HepG2 (cell line): Measurements from ENCODE around the gene PRR35. TPM values are rescaled to one million over a fixed set of nuclear protein-coding genes. Genes with fewer than 3 reads are reported as not detected.

Experiments used
- AGO1 ChIP-seq: fragments of 200-400 bp; formaldehyde crosslinking; IDR thresholded peaks from 2 replicates; pipeline ENCODE4 v1.6.1; 2017; ENCODE audit warnings: mild to moderate bottlenecking, low read depth, low read length, moderate library complexity; ENCODE audit not compliant: poor library complexity, severe bottlenecking
- HNRNPH1 ChIP-seq: fragments of 200-400 bp; formaldehyde crosslinking; optimal IDR thresholded peaks from 2 replicates; pipeline ENCODE3; 2017; ENCODE audit warnings: mild to moderate bottlenecking, low read depth, low read length
- MED1 ChIP-seq: sonication (generic); formaldehyde crosslinking; IDR thresholded peaks from 2 replicates; pipeline ENCODE4 v1.4.0; 2020; ENCODE audit warnings: missing genetic modification reagents
- SOX13 ChIP-seq, 3 experiments: fragments of 450-650 bp in 1 of 3; sonication (generic) in 1 of 3; formaldehyde crosslinking in 1 of 3; IDR thresholded peaks in 2 of 3; conservative IDR thresholded peaks in 1 of 3; 2 replicates each; pipeline versions ENCODE4 v1.5.0 to v1.6.1; 2016 to 2020; ENCODE audit warnings: antibody characterized with exemption in 1 of 3, mild to moderate bottlenecking in 1 of 3, missing compliant biosample characterization in 1 of 3, missing genetic modification reagents in 1 of 3, moderate library complexity in 1 of 3
- STAT5B ChIP-seq: sonication (generic); formaldehyde crosslinking; IDR thresholded peaks from 2 replicates; pipeline ENCODE4 v1.4.0; 2020; ENCODE audit warnings: missing genetic modification reagents
- TEAD3 ChIP-seq: optimal IDR thresholded peaks from 2 replicates; pipeline ENCODE3; 2016; ENCODE audit warnings: borderline replicate concordance
- ZNF207 ChIP-seq: fragments of 450-650 bp; IDR thresholded peaks from 2 replicates; pipeline ENCODE4 v1.6.1; 2016; ENCODE audit warnings: antibody characterized with exemption, borderline replicate concordance
- ZNF431 ChIP-seq: sonication (generic); formaldehyde crosslinking; IDR thresholded peaks from 2 replicates; pipeline ENCODE4 v1.9.0; 2022; ENCODE audit warnings: missing genetic modification reagents, low read depth, mild to moderate bottlenecking, borderline replicate concordance
- ZNF598 ChIP-seq: sonication (generic); formaldehyde crosslinking; IDR thresholded peaks from 2 replicates; pipeline ENCODE4 v1.5.1; 2020; ENCODE audit warnings: mild to moderate bottlenecking, missing genetic modification reagents, borderline replicate concordance
- ZNF883 ChIP-seq: sonication (generic); formaldehyde crosslinking; IDR thresholded peaks from 2 replicates; pipeline ENCODE4 v1.5.1; 2020; ENCODE audit warnings: mild to moderate bottlenecking, missing genetic modification reagents; ENCODE audit errors: not compliant biosample characterization
- polyA plus RNA-seq, 8 experiments: library from polyadenylated mRNA; depleted of rRNA in 3 of 8; stranded (reverse) in 7 of 8; unstranded in 1 of 8; fragments of >200 nt; fragmentation: Illumina TruSeq in 4 of 8; extraction: Trizol in 4 of 8; gene quantifications; 2 replicates each; pipeline versions ENCODE4 v1.2.1 to v1.2.3, GENCODE V29; 2011 to 2016; ENCODE audit warnings: low read depth in 4 of 8, missing spikeins in 1 of 8, mixed read lengths in 1 of 8; ENCODE audit not compliant: insufficient read depth in 1 of 8
- total RNA-seq, 5 experiments: library from RNA; depleted of rRNA; stranded (reverse); fragments of >200 nt; fragmentation: Illumina TruSeq; extraction: Trizol; gene quantifications; 2 replicates each; pipeline ENCODE4 v1.2.3, GENCODE V29; 2016; ENCODE audit warnings: low read depth in 1 of 5
- TF ChIP-seq, protein P1 (sequence below): sonication (generic); formaldehyde crosslinking; IDR thresholded peaks from 2 replicates; pipeline ENCODE4 v1.4.0; 2020; ENCODE audit warnings: missing genetic modification reagents
- TF ChIP-seq, protein P2 (sequence below): sonication (generic); formaldehyde crosslinking; IDR thresholded peaks from 2 replicates; pipeline ENCODE4 v1.4.0; 2020; ENCODE audit warnings: mild to moderate bottlenecking, missing genetic modification reagents
- TF ChIP-seq, protein P3 (sequence below): sonication (generic); formaldehyde crosslinking; IDR thresholded peaks from 2 replicates; pipeline ENCODE4 v1.5.1; 2020; ENCODE audit warnings: mild to moderate bottlenecking, missing genetic modification reagents
- TF ChIP-seq, protein P4 (sequence below): sonication (generic); formaldehyde crosslinking; IDR thresholded peaks from 2 replicates; pipeline ENCODE4 v1.5.1; 2020; ENCODE audit warnings: missing genetic modification reagents, mild to moderate bottlenecking, borderline replicate concordance
- TF ChIP-seq, protein P5 (sequence below): sonication (generic); formaldehyde crosslinking; conservative IDR thresholded peaks from 2 replicates; pipeline ENCODE4 v1.8.1; 2023; ENCODE audit warnings: missing genetic modification reagents
- TF ChIP-seq, protein P6 (sequence below): sonication (generic); formaldehyde crosslinking; conservative IDR thresholded peaks from 2 replicates; pipeline ENCODE4 v1.4.0; 2020; ENCODE audit warnings: missing genetic modification reagents

The PRR35 gene
- total and polyA plus RNA-seq, 2 of the 13 experiments (the other 11 are each of a cell fraction or from before 2014, with no cell fraction given) = 0.07 to 0.16 TPM

DNA sequence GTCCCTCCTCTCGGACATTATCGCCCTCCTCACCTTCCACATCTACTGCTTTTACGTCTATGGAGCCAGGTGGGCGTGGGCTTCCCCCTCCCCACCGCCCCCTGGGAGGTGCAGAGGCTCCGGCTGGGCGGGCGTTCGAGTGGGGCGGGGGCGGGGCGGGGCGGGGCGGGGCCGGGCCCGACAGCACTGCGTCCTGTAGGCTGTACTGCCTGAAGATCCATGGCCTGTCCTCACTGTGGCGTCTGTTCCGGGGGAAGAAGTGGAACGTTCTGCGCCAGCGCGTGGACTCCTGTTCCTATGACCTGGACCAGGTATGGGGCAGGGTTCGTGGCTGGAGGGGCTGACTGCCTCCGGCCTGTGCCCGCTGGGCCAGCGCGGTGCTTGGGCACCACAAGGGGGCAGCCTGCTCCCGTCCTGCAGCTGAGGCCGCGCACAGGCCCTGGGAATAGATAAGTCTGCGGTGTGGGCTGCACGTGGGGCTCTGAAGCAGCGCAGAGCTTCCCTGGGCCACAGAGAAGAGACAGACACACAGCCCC is 18.7 kb downstream of the PRR35 start (continued):
- TF ChIP-seq, protein P1, sequence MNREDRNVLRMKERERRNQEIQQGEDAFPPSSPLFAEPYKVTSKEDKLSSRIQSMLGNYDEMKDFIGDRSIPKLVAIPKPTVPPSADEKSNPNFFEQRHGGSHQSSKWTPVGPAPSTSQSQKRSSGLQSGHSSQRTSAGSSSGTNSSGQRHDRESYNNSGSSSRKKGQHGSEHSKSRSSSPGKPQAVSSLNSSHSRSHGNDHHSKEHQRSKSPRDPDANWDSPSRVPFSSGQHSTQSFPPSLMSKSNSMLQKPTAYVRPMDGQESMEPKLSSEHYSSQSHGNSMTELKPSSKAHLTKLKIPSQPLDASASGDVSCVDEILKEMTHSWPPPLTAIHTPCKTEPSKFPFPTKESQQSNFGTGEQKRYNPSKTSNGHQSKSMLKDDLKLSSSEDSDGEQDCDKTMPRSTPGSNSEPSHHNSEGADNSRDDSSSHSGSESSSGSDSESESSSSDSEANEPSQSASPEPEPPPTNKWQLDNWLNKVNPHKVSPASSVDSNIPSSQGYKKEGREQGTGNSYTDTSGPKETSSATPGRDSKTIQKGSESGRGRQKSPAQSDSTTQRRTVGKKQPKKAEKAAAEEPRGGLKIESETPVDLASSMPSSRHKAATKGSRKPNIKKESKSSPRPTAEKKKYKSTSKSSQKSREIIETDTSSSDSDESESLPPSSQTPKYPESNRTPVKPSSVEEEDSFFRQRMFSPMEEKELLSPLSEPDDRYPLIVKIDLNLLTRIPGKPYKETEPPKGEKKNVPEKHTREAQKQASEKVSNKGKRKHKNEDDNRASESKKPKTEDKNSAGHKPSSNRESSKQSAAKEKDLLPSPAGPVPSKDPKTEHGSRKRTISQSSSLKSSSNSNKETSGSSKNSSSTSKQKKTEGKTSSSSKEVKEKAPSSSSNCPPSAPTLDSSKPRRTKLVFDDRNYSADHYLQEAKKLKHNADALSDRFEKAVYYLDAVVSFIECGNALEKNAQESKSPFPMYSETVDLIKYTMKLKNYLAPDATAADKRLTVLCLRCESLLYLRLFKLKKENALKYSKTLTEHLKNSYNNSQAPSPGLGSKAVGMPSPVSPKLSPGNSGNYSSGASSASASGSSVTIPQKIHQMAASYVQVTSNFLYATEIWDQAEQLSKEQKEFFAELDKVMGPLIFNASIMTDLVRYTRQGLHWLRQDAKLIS (CRISPR knock-in tag) = no peak
- TF ChIP-seq STAT5B (CRISPR knock-in tag) (no peak), TEAD3 (CRISPR knock-in tag) (peak; percentile 46), ZNF431 (CRISPR knock-in tag) (no peak), AGO1 (peak; percentile 44), MED1 (peak; percentile 39; the same call in 1 of the 2 replicates), HNRNPH1 (no peak), ZNF207 (no peak), ZNF598 (CRISPR knock-in tag) (0 out of 2 replicates have a peak, but pooled peaks have one; percentile 31), SOX13 (IDR thresholded peaks at IDR 0.05) (no peak), SOX13 (CRISPR knock-in tag; conservative IDR thresholded peaks at IDR 0.05 in 1 of 2, IDR thresholded peaks at IDR 0.05 in 1 of 2) (peak in 1 of 2 experiments; percentile 22; a peak in 1 of 4 replicates), ZNF883 (peak; percentile 33)
- TF ChIP-seq, protein P2, sequence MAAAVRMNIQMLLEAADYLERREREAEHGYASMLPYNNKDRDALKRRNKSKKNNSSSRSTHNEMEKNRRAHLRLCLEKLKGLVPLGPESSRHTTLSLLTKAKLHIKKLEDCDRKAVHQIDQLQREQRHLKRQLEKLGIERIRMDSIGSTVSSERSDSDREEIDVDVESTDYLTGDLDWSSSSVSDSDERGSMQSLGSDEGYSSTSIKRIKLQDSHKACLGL (CRISPR knock-in tag) = peak; percentile 50; the same call in 1 of the 2 replicates
- TF ChIP-seq, protein P3, sequence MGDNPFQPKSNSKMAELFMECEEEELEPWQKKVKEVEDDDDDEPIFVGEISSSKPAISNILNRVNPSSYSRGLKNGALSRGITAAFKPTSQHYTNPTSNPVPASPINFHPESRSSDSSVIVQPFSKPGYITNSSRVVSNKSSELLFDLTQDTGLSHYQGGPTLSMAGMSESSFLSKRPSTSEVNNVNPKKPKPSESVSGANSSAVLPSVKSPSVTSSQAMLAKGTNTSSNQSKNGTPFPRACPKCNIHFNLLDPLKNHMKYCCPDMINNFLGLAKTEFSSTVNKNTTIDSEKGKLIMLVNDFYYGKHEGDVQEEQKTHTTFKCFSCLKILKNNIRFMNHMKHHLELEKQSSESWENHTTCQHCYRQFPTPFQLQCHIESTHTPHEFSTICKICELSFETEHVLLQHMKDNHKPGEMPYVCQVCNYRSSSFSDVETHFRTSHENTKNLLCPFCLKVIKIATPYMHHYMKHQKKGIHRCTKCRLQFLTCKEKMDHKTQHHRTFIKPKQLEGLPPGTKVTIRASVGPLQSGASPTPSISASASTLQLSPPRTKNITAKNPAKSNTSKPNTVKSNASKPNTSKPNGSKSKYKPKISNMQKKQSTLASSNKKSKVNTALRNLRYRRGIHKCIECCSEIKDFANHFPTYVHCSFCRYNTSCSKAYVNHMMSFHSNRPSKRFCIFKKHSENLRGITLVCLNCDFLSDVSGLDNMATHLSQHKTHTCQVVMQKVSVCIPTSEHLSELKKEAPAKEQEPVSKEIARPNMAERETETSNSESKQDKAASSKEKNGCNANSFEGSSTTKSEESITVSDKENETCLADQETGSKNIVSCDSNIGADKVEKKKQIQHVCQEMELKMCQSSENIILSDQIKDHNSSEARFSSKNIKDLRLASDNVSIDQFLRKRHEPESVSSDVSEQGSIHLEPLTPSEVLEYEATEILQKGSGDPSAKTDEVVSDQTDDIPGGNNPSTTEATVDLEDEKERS (CRISPR knock-in tag) = no peak
- TF ChIP-seq, protein P4, sequence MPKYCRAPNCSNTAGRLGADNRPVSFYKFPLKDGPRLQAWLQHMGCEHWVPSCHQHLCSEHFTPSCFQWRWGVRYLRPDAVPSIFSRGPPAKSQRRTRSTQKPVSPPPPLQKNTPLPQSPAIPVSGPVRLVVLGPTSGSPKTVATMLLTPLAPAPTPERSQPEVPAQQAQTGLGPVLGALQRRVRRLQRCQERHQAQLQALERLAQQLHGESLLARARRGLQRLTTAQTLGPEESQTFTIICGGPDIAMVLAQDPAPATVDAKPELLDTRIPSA (CRISPR knock-in tag) = no peak
- TF ChIP-seq, protein P5, sequence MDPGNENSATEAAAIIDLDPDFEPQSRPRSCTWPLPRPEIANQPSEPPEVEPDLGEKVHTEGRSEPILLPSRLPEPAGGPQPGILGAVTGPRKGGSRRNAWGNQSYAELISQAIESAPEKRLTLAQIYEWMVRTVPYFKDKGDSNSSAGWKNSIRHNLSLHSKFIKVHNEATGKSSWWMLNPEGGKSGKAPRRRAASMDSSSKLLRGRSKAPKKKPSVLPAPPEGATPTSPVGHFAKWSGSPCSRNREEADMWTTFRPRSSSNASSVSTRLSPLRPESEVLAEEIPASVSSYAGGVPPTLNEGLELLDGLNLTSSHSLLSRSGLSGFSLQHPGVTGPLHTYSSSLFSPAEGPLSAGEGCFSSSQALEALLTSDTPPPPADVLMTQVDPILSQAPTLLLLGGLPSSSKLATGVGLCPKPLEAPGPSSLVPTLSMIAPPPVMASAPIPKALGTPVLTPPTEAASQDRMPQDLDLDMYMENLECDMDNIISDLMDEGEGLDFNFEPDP (CRISPR knock-in tag) = no peak
- TF ChIP-seq, protein P6, sequence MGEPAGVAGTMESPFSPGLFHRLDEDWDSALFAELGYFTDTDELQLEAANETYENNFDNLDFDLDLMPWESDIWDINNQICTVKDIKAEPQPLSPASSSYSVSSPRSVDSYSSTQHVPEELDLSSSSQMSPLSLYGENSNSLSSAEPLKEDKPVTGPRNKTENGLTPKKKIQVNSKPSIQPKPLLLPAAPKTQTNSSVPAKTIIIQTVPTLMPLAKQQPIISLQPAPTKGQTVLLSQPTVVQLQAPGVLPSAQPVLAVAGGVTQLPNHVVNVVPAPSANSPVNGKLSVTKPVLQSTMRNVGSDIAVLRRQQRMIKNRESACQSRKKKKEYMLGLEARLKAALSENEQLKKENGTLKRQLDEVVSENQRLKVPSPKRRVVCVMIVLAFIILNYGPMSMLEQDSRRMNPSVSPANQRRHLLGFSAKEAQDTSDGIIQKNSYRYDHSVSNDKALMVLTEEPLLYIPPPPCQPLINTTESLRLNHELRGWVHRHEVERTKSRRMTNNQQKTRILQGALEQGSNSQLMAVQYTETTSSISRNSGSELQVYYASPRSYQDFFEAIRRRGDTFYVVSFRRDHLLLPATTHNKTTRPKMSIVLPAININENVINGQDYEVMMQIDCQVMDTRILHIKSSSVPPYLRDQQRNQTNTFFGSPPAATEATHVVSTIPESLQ (CRISPR knock-in tag) = no peak
